GM18511 (cell line): ENCODE results near the gene NAT8L.

ENCODE experiments used
- ATAC-seq: cut with Tn5 transposase; IDR thresholded peaks from one replicate; pipeline ENCODE4 v1.9.1; 2021; ENCODE audit warnings: mild to moderate bottlenecking, moderate library complexity; ENCODE audit not compliant: unreplicated experiment

Gene NAT8L

DNA sequence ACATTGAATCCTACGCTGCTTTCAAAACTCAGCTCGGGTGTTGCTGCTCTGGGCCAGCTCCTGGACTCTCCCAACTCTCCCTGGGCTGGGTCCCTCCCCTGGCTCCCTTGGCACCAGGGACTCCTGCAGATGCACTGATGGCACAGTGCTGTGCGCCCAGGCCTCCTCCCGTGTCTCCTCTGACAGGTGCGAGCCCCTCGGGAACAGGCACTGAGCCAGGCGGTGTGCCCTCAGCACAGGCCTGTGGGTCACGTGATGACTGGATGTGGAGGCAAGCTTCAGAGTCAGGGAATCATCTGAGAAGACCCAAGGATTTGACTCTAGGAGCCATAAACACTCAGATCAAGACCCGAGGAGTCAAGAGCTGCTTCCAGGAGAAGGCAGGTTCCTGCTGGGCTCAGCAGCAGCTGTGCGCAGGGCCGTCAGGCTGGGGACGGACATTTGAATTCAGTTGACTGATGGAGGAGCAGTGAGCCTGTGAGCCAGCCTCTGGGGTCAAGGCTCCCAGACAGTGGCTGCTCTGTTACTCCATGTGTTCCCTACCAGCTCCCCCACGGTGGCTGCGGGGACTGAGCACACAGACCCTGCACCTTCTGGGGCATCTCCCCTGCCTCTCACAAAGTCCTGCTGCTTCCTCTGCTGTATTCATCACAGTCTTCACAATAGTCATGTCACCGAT lies 33.0 kb downstream of the NAT8L start:
- no peak for ATAC-seq

DNA sequence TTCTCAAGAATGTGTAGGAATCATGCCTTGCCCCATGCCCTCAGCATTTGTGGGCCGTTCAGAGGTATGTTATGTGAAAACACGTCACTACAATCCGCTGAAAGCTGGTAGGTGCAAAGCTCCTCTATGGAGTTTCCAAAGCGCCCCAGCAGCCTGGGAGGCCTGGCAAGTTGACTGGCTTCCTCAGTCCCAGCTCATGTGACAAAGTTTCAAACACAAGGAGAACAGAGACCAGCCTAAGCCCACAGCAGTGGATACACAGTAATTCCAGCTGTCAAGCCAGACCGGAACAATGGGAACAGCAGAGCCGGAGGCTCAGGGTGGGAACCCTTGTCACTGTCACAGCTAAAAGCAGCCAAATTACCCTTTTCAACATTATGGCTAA lies 33.5 kb downstream of the NAT8L start:
- no peak for ATAC-seq

DNA sequence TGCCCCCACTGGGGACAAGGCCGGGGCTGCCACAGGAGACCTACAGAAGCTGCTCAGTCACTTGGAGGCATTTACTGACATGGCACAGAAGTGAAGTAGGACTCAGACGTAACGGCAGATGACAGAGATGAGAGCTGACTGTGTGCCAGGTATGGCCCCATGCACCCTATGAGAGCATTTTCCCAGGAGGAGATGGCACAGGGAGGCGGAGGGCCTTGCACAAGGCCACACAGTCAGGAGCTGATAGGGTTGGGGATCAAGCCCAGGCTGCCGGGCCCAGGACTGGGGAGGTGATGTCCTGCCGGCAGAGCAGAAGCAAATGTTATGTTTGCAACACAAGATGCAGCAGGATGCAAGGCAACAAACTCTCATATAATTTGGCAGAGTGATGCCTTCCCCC lies 34.1 kb downstream of the NAT8L start:
- ATAC-seq, result no peak

DNA sequence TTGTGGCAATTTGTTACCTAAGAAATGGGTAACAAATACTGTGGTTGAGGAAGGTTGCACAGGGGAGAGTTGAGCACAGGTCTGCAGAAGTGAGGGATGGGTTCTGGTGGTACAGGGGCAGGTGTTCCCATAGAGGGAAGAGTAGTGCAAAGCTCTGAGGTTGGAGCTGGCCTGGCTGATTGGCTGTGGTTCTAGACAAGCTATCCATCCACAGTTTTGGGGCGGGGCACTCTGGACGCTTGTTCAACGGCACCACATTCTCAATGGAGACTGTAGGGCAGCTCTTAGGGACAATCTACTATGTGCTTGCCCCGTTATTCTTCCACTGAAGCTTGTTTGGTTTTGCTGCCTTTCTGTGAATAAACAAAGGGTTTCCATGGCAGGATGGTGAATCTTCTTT lies 35.4 kb downstream of the NAT8L start:
- no peak for ATAC-seq

DNA sequence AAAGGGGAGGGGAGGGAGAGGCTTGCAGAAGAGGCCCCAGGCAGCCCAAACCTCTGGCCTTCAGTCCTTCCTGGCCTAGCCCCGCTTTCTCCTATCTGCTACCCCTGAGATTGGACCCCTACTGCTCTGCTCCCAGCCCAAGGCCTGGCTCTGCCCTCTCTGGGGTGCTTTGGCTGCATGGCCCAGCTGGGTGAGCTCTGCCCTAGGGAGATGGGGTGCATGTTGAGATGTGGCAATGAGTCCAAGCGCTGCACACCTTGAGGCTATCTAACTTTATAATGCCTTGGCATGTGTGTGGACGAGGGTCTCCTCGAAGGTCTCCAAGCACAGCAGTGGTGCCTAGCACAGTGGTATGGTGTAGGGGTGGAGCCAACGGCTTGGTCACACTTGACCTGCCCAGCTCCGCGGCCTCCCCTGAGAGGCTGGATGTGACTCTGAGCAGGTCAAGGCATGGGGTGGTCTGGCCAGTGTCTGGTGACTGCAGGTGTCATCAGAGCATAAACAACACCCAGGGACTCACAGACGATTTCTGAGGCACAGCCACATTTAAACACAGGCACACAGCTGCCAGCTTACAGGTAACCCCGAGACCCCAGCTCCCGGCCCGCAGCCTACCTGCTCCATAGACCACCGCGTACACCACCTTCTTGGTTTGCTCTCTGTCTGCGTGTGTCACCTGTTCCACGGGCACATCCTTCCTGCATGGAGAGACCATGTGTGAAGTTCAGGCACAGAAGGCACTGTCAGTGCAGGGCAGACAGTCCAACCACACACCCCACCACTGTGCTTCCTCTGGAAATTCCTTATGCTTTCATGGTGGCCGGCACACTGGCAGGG lies 36.3 kb downstream of the NAT8L start:
- no peak for ATAC-seq

DNA sequence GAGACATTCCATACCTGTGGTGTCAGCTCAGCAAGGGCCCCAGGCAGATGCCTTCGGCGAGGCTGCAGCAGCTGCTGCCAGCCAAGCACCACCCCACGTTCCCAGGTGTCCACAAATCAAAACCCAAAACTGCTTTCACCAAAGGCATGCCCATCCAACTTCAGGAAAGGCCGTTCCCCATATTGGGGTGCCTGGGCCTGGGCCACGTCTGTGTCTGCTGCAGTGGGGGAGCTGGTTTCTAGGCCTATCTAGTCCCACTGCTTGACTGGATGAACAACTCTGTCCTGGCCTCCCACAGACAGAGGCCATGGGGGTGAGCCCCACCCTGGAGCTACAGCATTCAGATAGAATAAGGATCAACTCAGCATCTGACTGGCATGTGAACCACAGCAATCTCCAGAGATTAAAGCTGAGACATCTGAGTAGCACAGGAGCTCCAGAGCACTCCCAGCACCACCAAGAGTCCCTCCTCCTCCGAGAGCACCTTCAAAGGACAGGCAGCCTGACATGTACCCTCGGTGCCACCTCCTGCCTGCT lies 37.0 kb downstream of the NAT8L start:
- no peak for ATAC-seq

DNA sequence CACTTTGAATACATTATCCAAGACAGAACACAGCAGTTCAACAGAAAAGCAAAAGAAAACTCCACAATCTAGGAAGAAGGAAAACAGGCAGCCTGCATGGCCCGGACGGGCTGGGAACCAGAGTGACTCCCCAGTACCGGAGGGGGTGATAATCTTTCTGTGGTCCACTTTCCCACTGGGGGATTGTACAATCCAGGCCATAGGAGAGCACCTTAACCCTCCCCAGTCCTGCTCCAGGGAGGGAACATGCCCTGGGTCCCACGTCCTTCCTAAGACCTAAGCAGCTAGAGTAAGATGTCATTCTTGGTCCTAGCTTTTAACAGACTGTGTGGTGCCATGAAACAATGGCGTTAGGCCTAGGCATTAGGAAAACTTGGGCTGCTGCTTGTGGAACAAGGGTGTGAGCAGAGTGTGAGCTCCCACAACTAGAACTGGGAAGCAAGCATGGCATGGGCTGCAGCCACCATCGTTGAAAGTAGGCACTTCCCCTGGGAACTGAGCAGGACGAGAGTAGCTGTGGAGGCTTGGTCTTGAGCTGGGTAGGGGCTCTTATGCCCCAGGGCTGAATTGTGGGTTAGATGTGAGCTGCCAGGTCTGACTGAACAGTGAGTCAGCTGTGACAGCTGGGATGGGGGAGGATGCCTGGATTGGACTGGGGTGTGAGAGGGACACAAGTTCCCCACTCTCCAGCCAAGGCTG lies 42.4 kb downstream of the NAT8L start:
- no peak for ATAC-seq

DNA sequence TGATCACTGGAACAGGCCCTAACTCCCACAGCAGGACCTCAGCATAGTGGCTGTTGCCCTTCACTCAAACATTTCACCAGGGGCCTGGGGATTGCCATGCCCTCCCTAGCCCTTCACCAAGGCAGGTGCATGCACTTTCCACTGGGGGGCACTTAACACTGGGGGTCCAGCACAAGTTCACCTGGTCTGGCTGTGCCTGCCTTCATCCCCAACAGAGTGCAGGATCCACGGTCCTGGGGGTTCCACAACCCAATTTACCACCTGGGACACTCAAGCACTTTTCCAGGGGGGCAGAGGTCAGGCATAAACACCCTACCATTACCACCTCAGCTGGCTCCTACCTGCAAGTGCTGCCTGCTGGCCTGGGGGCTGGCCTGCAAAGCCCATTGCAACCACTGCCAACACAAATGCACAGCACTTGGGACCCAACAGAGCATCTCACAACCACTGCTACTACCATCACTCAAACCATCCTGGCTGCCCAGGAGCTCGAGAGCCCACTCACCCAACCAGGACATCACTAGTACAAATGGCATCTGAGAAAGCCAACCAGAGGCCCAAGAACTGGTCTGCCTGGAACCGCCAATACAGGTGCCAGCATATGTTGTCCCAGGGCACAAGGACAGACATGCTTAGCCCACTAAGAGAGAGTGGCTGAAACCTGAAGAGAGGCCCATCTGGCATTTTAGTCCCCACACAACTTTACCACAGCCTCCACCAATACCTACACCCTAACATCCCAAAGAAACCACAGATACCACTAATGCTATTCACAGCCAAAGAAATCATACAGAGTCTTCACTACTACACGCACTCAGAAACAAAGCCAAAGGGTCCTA lies 43.1 kb downstream of the NAT8L start:
- ATAC-seq, result no peak

DNA sequence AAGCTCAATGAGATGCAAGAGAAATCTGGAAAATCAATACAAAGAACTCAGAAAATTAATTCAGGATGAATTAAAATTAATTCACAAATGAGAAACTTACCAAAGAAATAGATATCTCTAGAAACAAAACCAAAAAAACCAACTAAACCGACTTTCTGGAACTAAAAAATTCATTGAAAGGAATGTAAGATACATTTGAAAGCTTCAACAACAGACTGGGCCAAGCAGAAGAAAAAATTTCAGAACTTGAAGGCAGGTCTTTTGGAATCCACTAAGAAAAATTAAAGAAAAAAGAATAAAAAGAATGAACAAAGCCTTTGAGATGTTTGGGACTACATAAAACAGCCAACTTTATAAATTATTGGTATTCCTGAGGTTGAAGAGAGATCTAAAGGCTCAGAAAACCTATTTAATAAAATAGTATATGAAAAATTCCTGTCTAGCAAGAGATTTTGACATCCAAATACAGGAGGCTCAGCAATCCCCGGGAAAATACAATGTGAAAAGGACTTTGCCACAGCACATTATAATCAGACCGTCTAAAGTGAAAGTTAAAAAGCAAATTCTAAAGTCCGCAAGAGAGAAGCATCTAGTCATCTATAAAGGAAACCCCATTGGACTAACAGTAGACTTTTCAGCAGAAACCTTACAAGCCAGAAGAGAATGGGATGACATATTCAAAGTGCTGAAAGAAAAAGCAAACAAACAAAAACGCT lies 44.2 kb downstream of the NAT8L start:
- ATAC-seq, result no peak

DNA sequence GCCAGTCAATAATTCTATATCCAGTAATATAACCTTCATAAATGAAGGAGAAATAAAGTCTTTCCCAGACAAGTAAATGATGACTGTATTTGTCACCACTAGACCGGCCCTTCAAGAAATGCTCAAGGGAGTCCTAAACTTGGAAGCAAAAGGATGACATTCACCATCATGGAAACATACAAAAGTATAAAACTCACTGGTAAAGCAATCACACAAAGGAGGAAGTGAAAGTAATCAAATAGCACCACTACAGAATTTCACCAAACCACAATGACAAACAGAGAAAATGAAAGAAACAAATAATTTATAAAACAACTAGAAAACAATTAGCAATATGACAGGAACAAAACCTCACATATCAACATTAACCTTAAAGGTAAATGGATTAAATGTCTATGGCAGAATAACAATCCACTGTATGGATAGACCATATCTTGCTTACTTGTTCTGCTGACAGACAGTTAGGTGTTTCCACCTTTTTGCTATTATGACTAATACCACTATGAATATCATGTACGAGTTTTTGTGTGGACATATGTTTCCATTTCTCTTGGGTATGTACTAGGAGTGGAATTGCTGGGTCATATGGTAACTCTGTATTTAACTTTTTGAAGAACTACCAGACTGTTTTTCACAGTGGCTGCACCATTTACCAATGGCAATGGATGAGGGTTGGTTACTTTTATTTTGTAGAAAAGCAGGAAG lies 44.9 kb downstream of the NAT8L start:
- no peak for ATAC-seq

DNA sequence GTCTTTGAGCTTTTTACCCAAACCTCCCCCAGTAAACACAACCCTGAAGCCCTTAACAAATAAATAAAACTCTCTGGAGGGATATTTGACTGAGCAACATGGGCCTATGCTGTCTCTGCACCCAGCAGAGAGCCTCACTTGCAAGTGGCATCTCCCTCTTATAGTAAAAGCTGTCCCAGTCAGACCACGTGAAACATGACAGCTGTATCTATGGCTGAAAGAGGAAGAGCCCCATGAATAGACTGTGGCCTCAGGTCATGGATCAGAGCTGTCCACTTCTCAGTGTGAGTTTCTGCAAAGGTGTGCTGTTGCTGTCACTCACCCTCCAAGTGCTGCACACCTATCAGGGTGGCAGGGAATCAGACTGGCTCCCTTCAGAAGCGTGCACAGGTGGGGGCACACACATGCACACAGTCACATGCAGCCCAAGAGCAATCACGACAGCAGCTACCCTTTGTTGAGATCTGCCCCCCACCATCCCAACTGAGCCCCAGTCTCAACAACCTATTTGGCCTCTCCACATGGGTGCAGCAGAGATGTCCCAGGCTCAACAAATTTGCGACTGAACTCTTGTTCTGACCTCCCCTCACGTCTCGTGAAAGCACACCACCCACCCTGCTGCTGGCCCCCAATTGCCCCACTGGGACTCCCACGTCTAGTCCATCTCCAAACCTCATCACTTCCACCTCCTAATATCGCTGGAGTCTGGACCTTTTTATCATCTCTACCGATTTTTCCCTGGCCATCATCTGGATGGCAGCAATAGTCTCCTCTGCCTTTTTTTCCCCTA lies 45.6 kb downstream of the NAT8L start:
- ATAC-seq, result no peak

DNA sequence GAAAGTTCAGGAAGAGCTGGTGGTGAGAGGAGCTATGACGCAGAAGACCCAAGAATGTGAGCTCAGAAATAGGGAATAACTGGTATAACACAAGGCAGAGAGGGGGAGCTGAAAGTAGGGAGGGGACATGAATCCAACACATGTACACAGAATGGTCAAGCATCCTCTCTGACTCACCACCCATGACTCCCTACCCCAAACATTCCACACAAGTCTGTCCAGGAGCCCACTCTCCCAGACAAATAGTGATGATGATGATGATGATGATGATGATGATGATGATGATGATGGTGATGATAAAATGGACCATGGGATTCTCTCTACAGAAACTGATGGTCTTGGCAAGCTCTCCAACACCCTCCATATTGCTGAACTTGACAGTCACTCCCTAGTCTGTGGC lies 46.4 kb downstream of the NAT8L start:
- no peak for ATAC-seq

DNA sequence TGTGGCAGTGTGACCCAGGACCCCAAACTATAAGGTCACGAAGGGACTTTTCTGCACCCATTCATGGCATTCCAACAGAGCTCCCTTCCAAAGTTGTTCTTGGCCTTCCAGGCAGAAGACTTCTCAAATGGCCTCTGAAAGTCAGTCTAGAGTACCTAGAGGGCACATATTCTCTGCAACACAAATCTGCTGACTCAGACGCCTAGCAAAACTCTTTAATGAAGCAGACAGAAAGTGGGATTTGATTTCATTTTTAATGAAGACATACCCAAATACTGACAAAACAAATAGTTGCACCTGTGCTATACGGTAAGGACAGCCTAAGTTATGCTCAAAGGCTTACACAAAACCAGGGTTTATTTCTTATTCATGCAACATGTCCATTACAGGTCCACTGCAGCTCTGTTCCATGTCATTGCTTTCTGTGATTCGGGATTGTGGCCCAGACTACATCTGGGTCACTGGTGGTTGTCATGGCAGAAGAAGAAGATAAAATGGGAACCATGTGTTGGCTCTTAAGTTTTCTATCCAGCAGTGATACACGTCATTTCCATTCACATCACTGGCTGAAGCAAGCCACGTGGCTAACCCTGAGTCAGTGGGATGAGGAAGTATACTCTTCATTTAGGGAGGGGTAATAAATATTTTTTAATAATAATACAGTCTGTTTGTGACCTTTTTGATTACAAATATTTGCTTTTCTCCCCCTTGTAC lies 57.7 kb downstream of the NAT8L start:
- ATAC-seq, result no peak
